ENCODE results near the gene ORC3. TPM values are rescaled to one million over a fixed set of nuclear protein-coding genes. Genes with fewer than 3 reads are reported as not detected.
"Not testable (repeated sequence)": the region's sequence is repeated elsewhere in the genome, so short reads cannot be mapped to it uniquely, and the experiment has no call there.

The ORC3 gene
- total RNA-seq, 2 donors from 2014 or later, result 14.3 to 14.4 TPM

DNA sequence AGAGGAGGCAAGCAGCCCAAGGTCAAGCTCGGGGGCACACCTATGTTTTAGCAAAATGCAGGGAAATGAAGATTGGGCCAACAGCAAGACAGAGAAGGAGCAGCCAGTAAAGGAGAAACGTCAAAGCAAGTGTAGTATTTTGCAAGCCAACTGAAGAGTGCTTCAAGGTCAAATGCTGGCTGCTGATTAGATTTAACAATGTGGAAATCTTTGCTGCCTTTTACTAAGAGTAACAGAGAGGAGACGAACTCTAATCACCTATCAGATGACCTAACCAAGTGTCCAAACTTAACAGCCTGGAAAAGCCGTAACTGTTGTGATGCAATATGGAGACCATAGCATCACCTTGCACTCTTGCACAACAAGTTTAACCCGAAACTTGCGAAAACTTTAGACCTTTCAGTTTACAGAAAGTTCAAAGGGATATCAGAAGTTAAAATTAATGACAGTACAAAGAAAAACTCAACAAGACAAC, 81.7 kb downstream of the ORC3 start:
- H3K27me3 Mint-ChIP-seq, result no peaks in the 10 kb centered on the region
- H3K36me3 Mint-ChIP-seq (ENCODE audit: low read depth), result peaks cover 8% of the 10 kb centered on the region
- H3K27ac Mint-ChIP-seq, result peak overlapping the region; percentile 84
- H3K4me1 Mint-ChIP-seq, result peaks cover 18% of the 10 kb centered on the region
- ATAC-seq (no peak), DNase-seq (no peak)
- H3K4me3 Mint-ChIP-seq, result no peak overlapping the region
- H3K9me3 ChIP-seq (ENCODE audit: control insufficient read depth, low read length, poor library complexity, severe bottlenecking), result no peaks in the 10 kb centered on the region

- Mint-ChIP-seq H3K4me3 (no peak overlapping the region), H3K27ac (peak overlapping the region; percentile 84), H3K36me3 (ENCODE audit: low read depth) (peaks cover 8% of the 10 kb centered on the region), H3K27me3 (no peaks in the 10 kb centered on the region), H3K4me1 (peaks cover 20% of the 10 kb centered on the region)
- H3K9me3 ChIP-seq (ENCODE audit: control insufficient read depth, low read length, poor library complexity, severe bottlenecking), result no peaks in the 10 kb centered on the region
- DNase-seq, result no peak
- no peak for ATAC-seq
Measured at GRCh38 chr6:87672641-87673040, 82.7 kb downstream of the ORC3 start.

DNA sequence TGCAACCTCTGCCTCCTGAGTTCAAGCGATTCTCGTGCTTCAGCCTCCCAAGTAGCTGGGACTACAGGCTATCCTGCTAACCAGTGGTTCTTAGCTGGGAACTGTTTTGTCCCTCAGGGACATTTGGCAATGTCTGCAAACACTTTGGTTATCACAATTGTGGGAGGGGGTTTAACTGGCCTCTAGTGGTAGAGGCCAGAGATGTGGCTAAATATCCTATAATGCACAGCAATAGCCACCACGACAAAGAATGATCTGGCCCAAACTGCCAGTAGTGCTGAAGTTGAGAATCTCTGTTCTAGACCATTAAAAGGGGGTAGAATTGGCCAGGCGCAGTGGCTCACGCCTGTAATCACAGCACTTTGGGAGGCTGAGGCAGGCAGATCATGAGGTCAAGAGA, 83.3 kb downstream of the ORC3 start:
- Mint-ChIP-seq H3K27ac (peak overlapping the region; percentile 45), H3K27me3 (no peaks in the 10 kb centered on the region), H3K36me3 (ENCODE audit: low read depth) (peaks cover 8% of the 10 kb centered on the region), H3K4me1 (peaks cover 24% of the 10 kb centered on the region), H3K4me3 (no peak overlapping the region)
- DNase-seq, result no peak
- ATAC-seq, result no peak
- no peaks in the 10 kb centered on the region for H3K9me3 ChIP-seq (ENCODE audit: control insufficient read depth, low read length, poor library complexity, severe bottlenecking)

- H3K27ac Mint-ChIP-seq, result no peak overlapping the region
Measured at GRCh38 chr6:87674290-87674689, 84.4 kb downstream of the ORC3 start.

GRCh38 chr6:87675004-87675681, 85.2 kb downstream of the ORC3 start:
- Mint-ChIP-seq H3K27me3 (no peaks in the 10 kb centered on the region), H3K4me1 (peaks cover 26% of the 10 kb centered on the region), H3K36me3 (ENCODE audit: low read depth) (peaks cover 8% of the 10 kb centered on the region), H3K4me3 (no peak overlapping the region), H3K27ac (peak overlapping the region; percentile 82)
- no peak for ATAC-seq
- no peaks in the 10 kb centered on the region for H3K9me3 ChIP-seq (ENCODE audit: control insufficient read depth, low read length, poor library complexity, severe bottlenecking)
- no peak for DNase-seq

More at GRCh38 chr6:87674290-87674689, 84.4 kb downstream of the ORC3 start:
- Mint-ChIP-seq H3K27me3 (no peaks in the 10 kb centered on the region), H3K4me3 (no peak overlapping the region), H3K36me3 (ENCODE audit: low read depth) (peaks cover 8% of the 10 kb centered on the region), H3K4me1 (peaks cover 24% of the 10 kb centered on the region)
- ATAC-seq (no peak), DNase-seq (no peak)
- H3K9me3 ChIP-seq (ENCODE audit: control insufficient read depth, low read length, poor library complexity, severe bottlenecking), result no peaks in the 10 kb centered on the region

DNA sequence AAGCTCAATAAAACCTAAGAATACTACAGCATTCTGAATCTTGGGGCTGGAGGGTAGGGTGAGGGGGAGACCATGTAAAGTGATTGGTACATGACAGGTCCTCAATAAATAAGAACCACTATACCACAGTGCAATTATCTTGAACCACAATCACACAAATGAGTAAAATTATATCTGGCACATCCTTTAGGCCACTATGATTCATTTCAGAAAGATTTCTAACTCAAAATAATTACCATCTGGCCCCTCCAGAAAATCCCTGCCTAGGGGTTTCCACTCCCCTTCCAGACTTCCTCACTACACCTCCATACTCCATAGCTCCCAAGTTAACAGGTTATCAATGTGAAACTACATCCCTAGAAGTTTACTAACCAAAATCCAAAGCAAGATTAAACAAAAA, 92.4 kb downstream of the ORC3 start:
- peaks cover 44% of the 10 kb centered on the region for H3K4me1 Mint-ChIP-seq

DNA sequence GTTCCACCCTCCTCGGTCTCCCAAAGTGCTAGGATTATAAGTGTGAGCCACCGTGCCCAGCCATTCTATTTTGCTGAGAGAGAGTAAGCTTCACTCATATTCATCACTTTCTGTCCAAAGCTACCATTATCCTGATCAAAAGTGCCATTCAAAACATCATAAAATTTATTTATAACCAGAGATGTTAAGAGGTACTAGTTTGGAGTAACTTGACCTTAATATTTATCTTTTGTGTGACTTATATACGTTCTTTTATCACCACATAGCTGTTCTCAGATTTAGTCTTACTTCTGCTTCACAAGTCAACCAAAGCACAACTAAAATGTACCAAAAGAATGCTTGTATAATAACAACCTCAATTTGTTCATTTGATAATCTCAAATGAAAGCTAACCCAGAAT, 94.0 kb downstream of the ORC3 start:
- no peak for DNase-seq
- H3K9me3 ChIP-seq (ENCODE audit: control insufficient read depth, low read length, poor library complexity, severe bottlenecking), result no peaks in the 10 kb centered on the region
- no peak overlapping the region for H3K4me3 Mint-ChIP-seq
- no peaks in the 10 kb centered on the region for H3K27me3 Mint-ChIP-seq
- peaks cover 38% of the 10 kb centered on the region for H3K4me1 Mint-ChIP-seq
- no peaks in the 10 kb centered on the region for H3K36me3 Mint-ChIP-seq (ENCODE audit: low read depth)
- no peak for ATAC-seq
- H3K27ac Mint-ChIP-seq, result peak overlapping the region; percentile 87

More for the DNA sequence above, 92.4 kb downstream of the ORC3 start:
- Mint-ChIP-seq H3K27me3 (no peaks in the 10 kb centered on the region), H3K4me3 (no peak overlapping the region), H3K27ac (peak overlapping the region; percentile 87), H3K36me3 (ENCODE audit: low read depth) (no peaks in the 10 kb centered on the region)
- H3K9me3 ChIP-seq (ENCODE audit: control insufficient read depth, low read length, poor library complexity, severe bottlenecking), result no peaks in the 10 kb centered on the region
- peak; percentile 32 for ATAC-seq
- no peak for DNase-seq

- no peaks in the 10 kb centered on the region for H3K36me3 Mint-ChIP-seq (ENCODE audit: low read depth)
- DNase-seq (no peak), ATAC-seq (no peak)
- H3K27me3 Mint-ChIP-seq, result no peaks in the 10 kb centered on the region
- peak overlapping the region; percentile 77 for H3K27ac Mint-ChIP-seq
- H3K9me3 ChIP-seq (ENCODE audit: control insufficient read depth, low read length, poor library complexity, severe bottlenecking), result no peaks in the 10 kb centered on the region
- H3K4me1 Mint-ChIP-seq, result peaks cover 36% of the 10 kb centered on the region
- no peak overlapping the region for H3K4me3 Mint-ChIP-seq
Measured at GRCh38 chr6:87684895-87685654, 95.1 kb downstream of the ORC3 start.

DNA sequence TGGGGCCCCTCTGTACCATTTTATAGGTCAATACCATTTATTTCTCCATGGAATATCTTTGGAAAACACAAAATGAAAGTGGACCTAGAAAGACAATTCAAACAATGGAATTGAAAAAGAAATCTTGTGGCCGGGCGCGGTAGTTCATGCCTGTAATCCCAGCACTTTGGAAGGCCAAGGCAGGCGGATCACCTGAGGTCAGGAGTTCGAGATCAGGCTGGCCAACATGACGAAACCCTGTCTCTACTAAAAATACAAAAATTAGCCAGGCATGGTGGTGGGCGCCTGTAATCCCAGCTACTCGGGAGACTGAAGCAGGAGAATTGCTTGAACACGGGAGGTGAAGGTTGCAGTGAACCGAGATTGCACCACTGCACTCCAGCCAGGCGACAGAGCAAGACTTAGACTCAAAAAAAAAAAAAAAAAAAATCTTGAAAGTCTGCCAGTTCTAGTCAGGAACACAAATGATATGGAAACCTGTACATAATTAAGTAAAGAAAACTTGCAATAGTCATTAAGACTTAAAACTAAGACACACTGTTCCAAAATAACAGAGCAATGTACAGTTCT, 96.8 kb downstream of the ORC3 start:
- not testable (repeated sequence) for H3K9me3 ChIP-seq (ENCODE audit: control insufficient read depth, low read length, poor library complexity, severe bottlenecking); DNase-seq; H3K27me3 Mint-ChIP-seq; ATAC-seq; H3K4me3 Mint-ChIP-seq; H3K36me3 Mint-ChIP-seq (ENCODE audit: low read depth)
- Mint-ChIP-seq H3K4me1 (peaks cover 46% of the 10 kb centered on the region), H3K27ac (peak overlapping the region; percentile 29)

- DNase-seq, result no peak
- Mint-ChIP-seq H3K36me3 (ENCODE audit: low read depth) (peaks cover 2% of the 10 kb centered on the region), H3K27ac (peak overlapping the region; percentile 29), H3K4me3 (no peak overlapping the region), H3K27me3 (no peaks in the 10 kb centered on the region), H3K4me1 (peaks cover 45% of the 10 kb centered on the region)
- no peak for ATAC-seq
- H3K9me3 ChIP-seq (ENCODE audit: control insufficient read depth, low read length, poor library complexity, severe bottlenecking), result no peaks in the 10 kb centered on the region
Measured at GRCh38 chr6:87687296-87687695, 97.4 kb downstream of the ORC3 start.

DNA sequence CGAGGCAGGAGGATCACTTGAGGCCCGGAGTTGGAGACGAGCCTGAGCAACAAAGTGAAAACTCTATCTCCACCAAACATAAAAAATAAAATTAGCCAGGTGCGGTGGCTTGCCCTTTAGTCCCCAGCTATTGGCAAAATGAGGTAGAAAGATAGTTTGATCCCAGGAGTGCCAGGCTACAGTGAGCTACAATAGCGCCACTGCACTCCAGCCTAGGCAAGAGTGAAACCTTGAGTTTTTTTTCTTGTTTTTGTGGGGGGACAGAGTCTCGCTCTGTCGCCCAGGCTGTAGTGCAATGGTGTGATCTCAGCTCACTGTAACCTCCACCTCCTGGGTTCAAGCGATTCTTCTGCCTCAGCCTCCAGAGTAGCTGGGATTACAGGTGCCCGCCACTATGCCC, 98.0 kb downstream of the ORC3 start:
- H3K27me3 Mint-ChIP-seq; H3K27ac Mint-ChIP-seq; DNase-seq; H3K9me3 ChIP-seq (ENCODE audit: control insufficient read depth, low read length, poor library complexity, severe bottlenecking); H3K36me3 Mint-ChIP-seq (ENCODE audit: low read depth); ATAC-seq; H3K4me3 Mint-ChIP-seq: not testable (repeated sequence)
- peaks cover 46% of the 10 kb centered on the region for H3K4me1 Mint-ChIP-seq

DNA sequence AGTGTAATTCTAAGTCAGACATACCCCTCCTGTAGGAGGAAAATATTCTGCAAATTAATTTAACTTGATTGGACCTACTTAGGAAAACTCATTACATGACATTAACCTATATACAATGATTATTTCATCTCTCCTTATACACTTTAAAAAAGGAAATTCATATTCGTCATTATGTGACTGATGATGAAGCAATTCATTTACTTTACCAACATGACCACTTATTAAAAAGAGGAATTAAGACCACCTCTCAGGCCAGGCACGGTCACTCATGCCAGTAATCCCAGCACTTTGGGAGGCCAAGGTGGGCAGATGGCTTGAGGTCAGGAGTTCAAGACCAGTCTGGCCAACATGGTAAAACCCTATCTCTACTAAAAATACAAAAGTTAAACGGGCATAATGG, 100.5 kb downstream of the ORC3 start:
- H3K4me1 Mint-ChIP-seq, result peaks cover 39% of the 10 kb centered on the region
- peaks cover 2% of the 10 kb centered on the region for H3K36me3 Mint-ChIP-seq (ENCODE audit: low read depth)
- H3K9me3 ChIP-seq (ENCODE audit: control insufficient read depth, low read length, poor library complexity, severe bottlenecking), result no peaks in the 10 kb centered on the region
- H3K27ac Mint-ChIP-seq, result no peak overlapping the region
- DNase-seq (no peak), ATAC-seq (no peak)
- no peaks in the 10 kb centered on the region for H3K27me3 Mint-ChIP-seq
- H3K4me3 Mint-ChIP-seq, result no peak overlapping the region

- no peaks in the 10 kb centered on the region for H3K9me3 ChIP-seq (ENCODE audit: control insufficient read depth, low read length, poor library complexity, severe bottlenecking)
- peaks cover 37% of the 10 kb centered on the region for H3K4me1 Mint-ChIP-seq
- no peak overlapping the region for H3K4me3 Mint-ChIP-seq
- H3K27ac Mint-ChIP-seq, result peak overlapping the region; percentile 81
- no peaks in the 10 kb centered on the region for H3K27me3 Mint-ChIP-seq
- H3K36me3 Mint-ChIP-seq (ENCODE audit: low read depth), result peaks cover 2% of the 10 kb centered on the region
- DNase-seq (no peak), ATAC-seq (no peak)
Measured at GRCh38 chr6:87692086-87692485, 102.2 kb downstream of the ORC3 start.
